Spleen (tissue), 7 donors: ENCODE measurements around the gene SOX8.

Source experiments
- CTCF ChIP-seq, 11 experiments: fragments of 200-600 bp in 7 of 11; fragments of 450-650 bp in 4 of 11; sonication (generic) in 4 of 11; IDR thresholded peaks in 8 of 11; conservative IDR thresholded peaks in 3 of 11; 1 replicate in 7 of 11; 2 replicates in 4 of 11; pipeline versions ENCODE4 v1.4.0 to v1.8.0; 2016 to 2021; ENCODE audit warnings: antibody characterized with exemption in 11 of 11, inconsistent platforms in 4 of 11, mild to moderate bottlenecking in 1 of 11
- POLR2A ChIP-seq, 3 donors: fragments of 450-650 bp; IDR thresholded peaks; one replicate each; pipeline ENCODE4 v1.5.1; 2017; ENCODE audit warnings: antibody characterized with exemption in 3 of 3, mild to moderate bottlenecking in 1 of 3
- donor health status: DM: no; HTN: no; CAD: no; lungs with moderate emphysema.
- donor health status: DM: no; HTN: no; CAD: no.
- donor health status: DM: no; HTN: no; CAD: no.

- TF ChIP-seq CTCF (IDR thresholded peaks at IDR 0.05 in 8 of 11, conservative IDR thresholded peaks at IDR 0.05 in 3 of 11) (no peak), POLR2A (IDR thresholded peaks at IDR 0.05) (no peak)
Measured at GRCh38 chr16:959232-960040, 22.1 kb upstream of the SOX8 start.
